Heart left ventricle (tissue), 13 donors: ENCODE data around the gene SCFD2.

Experiments used
- POLR2A ChIP-seq, 2 donors: fragments of 450-650 bp; IDR thresholded peaks; one replicate each; pipeline ENCODE4 v1.6.1; 2017; ENCODE audit warnings: antibody characterized with exemption in 2 of 2, mild to moderate bottlenecking in 2 of 2, moderate library complexity in 2 of 2
- TF ChIP-seq, protein P1 (sequence below), 12 donors: fragments of 200-600 bp; sonication (generic) in 4 of 12; IDR thresholded peaks; one replicate each; pipeline versions ENCODE4 v1.5.0 to v1.8.0; 2018 to 2022; ENCODE audit warnings: antibody characterized with exemption in 12 of 12, mild to moderate bottlenecking in 5 of 12
- donor health status: ischemic (EF 13 %, LVEDD 7.1; RV severe dilation, severe dysfunction).
- donor health status: DM: no; HTN: yes; CAD: no.
- donor health status: DM: no; HTN: no; CAD: no.
- donor health status: ischemic (EF 25% LVEDD 6.9; RV normal size, moderate dysfunction).
- donor health status: ischemic (EF 25% LVEDD 5.7; RV mildly dilated, moderate dysfunction).
- donor health status: ischemic (EF 35%, LVEDD 5.7; RV mildly dilated, moderate dysfunction).
- donor health status: nonischemic (EF 11% LVEDD 7.7; RV severe dilation, severe dysfunction).
- donor health status: DM: yes; HTN: yes; CAD: no.
- donor health status: PGD.
- donor health status: ischemic (EF 29% LVEDD 5.4; RV normal size, mild dysfunction).
- donor health status: nonischemic (EF 23%, LVEDD 6.1; RV moderate dilation, normal function).

DNA sequence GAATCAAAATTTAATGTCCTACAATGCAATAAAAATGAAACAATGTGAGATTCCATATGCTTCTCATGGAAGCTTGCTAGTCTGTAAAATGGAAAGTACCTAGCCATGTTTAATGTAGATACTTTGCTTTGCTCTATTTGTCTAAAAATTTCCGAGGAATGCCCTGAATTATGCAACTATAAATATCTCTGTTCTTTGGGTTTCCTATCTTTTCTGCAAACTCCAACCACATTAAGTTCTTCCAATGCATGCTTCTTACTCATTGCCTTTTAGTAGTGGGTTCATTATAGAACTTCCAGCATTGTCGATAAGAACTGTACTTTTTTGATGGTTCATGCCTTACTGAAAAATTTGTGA, 325.4 kb downstream of the SCFD2 start:
- TF ChIP-seq, protein P1, sequence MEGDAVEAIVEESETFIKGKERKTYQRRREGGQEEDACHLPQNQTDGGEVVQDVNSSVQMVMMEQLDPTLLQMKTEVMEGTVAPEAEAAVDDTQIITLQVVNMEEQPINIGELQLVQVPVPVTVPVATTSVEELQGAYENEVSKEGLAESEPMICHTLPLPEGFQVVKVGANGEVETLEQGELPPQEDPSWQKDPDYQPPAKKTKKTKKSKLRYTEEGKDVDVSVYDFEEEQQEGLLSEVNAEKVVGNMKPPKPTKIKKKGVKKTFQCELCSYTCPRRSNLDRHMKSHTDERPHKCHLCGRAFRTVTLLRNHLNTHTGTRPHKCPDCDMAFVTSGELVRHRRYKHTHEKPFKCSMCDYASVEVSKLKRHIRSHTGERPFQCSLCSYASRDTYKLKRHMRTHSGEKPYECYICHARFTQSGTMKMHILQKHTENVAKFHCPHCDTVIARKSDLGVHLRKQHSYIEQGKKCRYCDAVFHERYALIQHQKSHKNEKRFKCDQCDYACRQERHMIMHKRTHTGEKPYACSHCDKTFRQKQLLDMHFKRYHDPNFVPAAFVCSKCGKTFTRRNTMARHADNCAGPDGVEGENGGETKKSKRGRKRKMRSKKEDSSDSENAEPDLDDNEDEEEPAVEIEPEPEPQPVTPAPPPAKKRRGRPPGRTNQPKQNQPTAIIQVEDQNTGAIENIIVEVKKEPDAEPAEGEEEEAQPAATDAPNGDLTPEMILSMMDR (IDR thresholded peaks at IDR 0.05) = no peak
- TF ChIP-seq POLR2A (IDR thresholded peaks at IDR 0.05) = no peak
